ENCODE data around the gene INPP5J.
"Not testable (repeated sequence)": the region's sequence is repeated elsewhere in the genome, so short reads cannot be mapped to it uniquely, and the experiment has no call there.

INPP5J gene

GRCh38 chr22:31088233-31088986 is 34.4 kb upstream of the INPP5J start:
- no peak for DNase-seq

DNA sequence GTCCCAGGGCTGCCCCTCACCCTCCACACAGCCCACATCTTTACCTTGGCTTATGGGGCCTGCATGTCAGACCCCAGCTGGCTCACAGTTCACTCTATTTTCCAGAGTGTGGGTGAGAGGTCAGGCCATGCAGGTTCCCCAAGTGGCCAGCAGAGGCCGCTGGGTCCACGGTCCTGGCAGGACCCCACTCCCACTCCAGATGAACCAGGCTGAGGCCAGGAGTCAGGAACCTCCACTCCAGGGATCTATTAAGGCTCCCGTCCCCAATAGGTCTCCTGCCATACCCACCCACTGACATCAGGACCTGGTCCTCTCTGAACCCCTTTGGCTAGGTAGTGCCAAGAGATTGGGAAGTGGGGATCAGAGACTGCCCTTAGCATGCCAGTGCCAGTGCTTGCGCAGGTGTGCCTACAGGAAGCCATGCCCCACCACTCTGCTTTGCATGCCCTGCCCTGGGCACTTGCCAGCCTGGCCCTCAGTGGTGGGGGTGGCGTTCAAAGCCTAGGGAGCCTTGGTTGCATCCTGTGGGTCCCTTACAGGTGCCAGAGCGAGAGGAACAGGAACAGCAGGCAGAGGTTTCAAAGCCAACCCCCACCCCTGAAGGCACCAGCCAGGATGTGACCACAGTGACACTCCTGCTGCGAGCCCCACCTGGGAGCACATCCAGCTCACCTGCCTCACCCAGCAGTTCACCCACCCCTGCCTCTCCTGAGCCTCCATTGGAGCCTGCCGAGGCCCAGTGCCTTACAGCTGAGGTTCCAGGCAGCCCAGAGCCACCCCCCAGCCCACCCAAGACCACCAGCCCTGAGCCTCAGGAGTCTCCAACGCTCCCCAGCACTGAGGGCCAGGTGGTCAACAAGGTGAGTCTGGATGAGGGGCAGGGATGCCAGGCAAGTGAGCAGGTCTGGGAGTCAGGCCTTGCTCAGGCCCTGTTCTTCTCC is 33.3 kb upstream of the INPP5J start:
- no peak for DNase-seq

DNA sequence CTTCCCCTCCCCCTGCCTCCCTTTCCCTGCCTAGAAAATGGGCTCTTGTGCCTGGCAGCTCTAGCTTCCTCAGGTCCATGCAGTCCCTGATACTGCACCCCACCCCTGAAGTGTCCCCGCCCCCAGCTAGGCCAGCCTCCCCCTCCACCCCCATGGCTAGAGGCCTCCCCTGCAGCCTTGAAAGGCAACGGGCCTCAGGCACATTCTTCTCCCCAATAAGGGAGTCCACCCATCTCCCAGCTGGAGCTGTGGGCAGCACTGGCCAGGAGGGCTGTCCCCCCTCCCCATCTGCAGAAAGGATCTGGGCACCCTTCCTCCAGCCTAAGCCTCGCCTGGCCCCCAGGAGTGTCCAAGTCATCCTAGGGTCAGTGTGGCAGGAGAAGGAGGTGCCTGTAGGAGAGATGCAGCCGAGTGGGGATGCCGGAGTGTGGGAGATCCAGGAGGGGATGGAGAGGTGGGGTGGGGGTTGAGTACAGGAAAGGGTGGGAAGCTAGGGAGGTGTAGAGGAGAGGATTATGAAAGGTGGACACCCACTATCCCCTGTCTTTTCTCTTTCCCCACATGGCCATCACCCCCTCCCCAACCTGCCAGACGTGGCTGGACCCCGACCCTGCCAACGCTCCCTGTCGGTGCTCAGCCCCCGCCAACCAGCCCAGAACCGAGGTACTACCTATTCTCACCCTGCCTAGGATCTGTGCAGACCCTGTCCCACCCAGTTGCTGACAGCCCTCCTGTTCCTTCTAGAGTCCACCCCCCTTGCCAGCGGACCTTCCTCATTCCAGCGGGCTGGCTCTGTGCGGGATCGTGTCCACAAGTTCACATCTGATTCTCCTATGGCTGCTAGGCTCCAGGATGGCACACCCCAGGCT is 32.3 kb upstream of the INPP5J start:
- DNase-seq = no peak

DNA sequence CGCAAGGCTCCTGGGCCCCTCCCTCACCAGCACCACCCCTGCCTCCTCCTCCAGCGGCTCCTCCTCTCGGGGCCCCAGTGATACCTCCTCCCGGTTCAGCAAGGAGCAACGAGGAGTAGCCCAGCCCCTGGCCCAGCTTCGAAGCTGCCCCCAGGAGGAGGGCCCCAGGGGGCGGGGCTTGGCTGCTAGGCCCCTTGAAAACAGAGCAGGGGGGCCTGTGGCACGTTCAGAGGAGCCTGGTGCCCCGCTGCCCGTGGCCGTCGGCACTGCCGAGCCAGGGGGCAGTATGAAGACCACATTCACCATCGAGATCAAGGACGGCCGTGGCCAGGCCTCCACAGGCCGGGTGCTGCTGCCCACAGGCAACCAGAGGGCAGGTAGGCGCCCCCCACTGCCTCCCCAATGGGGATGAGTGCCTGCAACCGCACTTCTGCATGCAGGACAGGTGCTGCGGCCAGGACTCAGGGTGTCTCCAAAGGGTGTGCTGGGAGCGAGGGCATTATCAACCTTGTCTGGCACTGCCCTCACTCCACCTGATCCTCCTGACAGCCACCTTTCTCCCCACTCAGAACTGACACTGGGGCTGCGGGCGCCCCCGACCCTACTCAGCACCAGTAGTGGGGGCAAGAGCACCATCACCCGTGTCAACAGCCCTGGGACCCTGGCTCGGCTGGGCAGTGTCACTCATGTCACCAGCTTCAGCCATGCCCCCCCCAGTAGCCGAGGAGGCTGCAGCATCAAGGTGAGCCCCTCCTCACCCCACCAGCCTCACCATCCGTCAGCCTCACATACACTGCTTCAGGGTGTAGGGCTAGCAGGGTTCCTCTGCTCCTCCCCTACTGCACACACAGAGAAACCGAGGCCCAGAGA is 31.4 kb upstream of the INPP5J start:
- no peak for DNase-seq

DNA sequence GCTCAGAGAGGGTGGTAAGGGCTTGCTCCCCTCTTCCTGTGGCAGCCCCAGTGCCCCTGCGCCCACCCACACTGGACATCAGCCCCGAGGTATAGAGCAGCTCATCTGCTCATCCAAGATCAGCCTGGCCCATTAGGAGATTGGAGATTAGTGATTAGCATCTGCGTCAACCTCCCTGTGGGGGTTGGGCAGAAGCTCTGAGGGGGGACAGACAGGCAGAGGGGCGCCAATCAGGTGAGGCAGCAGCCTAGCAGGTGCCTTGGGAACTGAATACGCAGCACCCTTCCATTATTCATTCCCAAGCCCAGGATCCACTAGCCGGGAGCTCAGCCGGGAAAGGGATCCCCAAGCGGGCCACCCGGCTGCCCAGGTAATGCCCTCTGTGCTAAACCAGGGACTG is 30.6 kb upstream of the INPP5J start:
- DNase-seq = no peak

- no peak for DNase-seq
Measured at GRCh38 chr22:31093086-31093850, 29.5 kb upstream of the INPP5J start.

DNA sequence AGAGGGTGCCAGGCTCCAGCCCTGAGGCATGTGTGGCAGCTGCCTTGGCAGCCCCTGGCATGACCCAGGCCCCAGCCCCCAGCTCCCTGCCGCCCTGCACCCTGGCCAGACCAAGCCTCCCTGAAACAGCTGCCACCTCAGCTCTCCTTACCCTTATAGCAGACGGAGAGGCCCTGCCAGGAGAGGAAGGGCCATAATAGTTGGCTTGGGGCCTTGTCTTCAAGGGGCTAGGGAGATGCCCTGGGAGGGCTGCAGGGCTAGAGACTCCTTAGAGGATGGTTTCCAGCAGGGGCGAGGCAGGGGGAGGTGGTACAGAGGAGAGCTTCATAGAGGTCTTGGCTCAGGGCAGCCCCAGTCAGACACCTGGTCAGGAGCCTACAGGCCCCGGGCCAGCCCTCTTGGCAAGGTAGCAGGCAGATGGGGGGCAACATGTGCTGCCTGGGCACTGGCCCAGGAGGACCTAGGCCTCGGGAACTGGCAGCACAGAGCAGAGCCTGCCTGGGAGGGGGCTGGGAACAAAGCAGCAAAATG is 28.7 kb upstream of the INPP5J start:
- DNase-seq = no peak

DNA sequence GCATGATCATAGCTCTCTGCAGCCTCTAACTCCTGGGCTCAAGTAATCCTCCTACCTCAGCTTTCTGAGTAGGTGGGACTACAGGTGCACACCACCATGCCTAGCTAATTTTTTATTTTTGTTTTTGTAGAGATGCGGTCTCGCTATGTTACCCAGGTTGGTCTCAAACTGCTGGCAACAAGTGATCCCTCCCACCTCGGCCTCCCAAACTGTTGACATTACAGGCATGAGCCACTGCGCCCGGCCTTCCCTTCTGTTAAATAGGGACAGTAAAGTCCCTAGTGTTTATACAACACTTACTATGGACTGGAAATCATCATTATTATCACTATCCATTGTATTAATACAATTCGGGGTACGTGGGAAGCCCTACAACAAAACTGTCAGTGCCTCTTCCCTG is 28.0 kb upstream of the INPP5J start:
- no peak for DNase-seq

DNA sequence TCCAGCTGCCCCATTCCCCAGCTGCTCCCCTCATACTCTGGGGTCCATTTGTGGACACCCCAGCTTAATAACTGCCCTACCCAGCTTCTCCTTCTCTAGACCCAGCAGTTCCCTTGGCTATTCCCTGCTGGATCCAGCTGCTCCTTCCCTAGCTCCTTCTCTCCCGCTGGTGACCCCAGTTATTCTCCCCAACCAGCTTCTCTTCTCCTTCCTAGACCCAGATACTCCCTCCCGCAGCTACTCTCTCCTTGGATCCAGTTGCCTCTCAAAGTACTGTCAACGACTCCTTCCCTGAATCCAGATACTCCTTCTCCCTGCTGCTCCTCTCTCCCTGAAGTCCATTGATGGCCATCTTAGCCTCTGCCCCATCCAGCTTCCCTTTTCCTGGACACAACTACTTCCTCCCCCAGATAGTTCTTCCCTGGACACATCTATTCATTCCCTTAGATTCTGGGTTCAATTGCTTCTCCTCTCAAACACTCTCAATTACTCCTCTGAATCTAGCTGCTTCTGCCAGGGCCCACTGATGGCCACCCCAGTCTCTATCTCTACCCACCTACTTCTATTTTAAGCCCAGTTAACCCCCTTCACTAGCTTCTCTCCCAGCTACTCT is 27.0 kb upstream of the INPP5J start:
- no peak for DNase-seq

DNA sequence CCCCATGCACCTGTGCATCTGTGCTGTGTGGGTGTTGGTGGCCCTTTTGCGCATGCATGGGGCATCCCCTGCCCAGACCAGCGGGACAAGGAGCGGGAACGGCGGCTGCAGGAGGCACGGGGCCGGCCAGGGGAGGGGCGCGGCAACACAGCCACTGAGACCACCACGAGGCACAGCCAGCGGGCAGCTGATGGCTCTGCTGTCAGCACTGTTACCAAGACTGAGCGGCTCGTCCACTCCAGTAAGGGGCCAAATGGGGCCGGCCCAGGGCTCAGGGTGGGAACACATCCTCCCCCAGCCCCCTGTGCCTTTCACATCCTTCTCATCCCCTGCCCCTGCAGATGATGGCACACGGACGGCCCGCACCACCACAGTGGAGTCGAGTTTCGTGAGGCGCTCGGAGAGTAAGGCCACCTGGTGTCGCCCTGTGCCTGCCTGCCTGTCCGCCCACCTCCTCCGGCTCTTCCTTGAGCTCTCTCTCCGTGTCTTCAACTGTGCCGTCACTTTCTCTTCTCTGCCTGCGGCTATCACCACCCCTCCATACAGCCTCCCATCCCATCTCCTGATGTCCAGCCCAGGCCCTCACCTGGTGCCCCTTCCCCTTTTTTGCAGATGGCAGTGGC is 26.0 kb upstream of the INPP5J start:
- DNase-seq = no peak

- not testable (repeated sequence) for DNase-seq
Measured at GRCh38 chr22:31097539-31097938, 25.2 kb upstream of the INPP5J start.

GRCh38 chr22:31097941-31098631 is 24.7 kb upstream of the INPP5J start:
- no peak for DNase-seq

GRCh38 chr22:31098632-31099110 is 24.1 kb upstream of the INPP5J start:
- no peak for DNase-seq

- DNase-seq = no peak
Measured at GRCh38 chr22:31099386-31099785, 23.4 kb upstream of the INPP5J start.

- DNase-seq = no peak
Measured at GRCh38 chr22:31099841-31100761, 22.7 kb upstream of the INPP5J start.

- DNase-seq = no peak
Measured at GRCh38 chr22:31100762-31101525, 21.8 kb upstream of the INPP5J start.

DNA sequence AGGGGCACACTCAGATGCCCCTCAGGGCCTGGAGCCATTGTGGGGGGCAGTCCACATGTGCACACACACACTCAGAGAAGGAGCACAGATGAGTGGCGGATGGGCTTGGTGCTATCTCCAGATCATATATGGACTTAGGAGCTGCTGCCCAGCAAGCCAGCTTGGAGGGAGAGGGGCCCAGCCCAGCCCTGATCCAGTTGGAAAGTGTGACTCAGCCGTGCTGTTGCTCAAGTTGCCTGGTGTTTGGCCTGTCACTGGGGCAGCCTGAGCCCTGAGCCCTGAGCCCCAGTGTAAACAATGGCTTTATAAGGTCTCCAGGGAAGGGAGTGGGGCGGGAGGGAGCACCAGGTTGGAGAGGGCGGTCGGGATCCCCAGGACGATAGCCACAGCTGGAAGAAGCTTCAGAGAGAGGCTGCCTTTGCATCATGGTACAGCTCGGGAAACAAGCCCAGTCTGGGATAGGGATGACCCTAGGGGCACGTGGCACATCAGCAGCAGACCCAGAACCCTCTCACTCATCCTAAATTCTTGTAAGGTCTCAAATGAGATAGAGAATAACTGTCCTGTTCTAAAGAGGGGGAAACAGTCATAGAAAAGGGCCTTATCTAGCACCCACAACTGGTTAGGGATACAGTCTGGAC is 20.2 kb upstream of the INPP5J start:
- no peak for DNase-seq

Data from NCI-H2081 treated with DMSO at 0.1 percent for 48 hours (cell line).